Neutrophil (primary cell): ENCODE data around the gene CCDC40.

Experiments used
- H3K27ac ChIP-seq: fragments of 200-600 bp; sonication (generic); 2 replicates; pipeline ENCODE4 v1.5.1; 2016; ENCODE audit warnings: mild to moderate bottlenecking, moderate library complexity
- H3K27me3 ChIP-seq: fragments of 200-600 bp; sonication (generic); 2 replicates; pipeline ENCODE4 v1.6.0; 2016; ENCODE audit warnings: mild to moderate bottlenecking
- H3K36me3 ChIP-seq: fragments of 200-600 bp; sonication (generic); 2 replicates; pipeline ENCODE4 v1.5.1; 2017
- H3K4me1 ChIP-seq, 2 experiments: fragments of 200-600 bp in 1 of 2; sonication (generic) in 1 of 2; 1 replicate in 1 of 2; 2 replicates in 1 of 2; pipeline versions ENCODE4 v1.5.1 to v1.6.1; 2013 to 2016; ENCODE audit warnings: low read depth in 1 of 2, low read length in 1 of 2, mild to moderate bottlenecking in 1 of 2, moderate library complexity in 1 of 2; ENCODE audit not compliant: control insufficient read depth in 1 of 2, insufficient read depth in 1 of 2
- H3K4me3 ChIP-seq, 2 experiments: fragments of 200-600 bp in 1 of 2; sonication (generic) in 1 of 2; 1 replicate in 1 of 2; 2 replicates in 1 of 2; pipeline ENCODE4 v1.5.1; 2013 to 2016; ENCODE audit warnings: low read depth in 1 of 2, low read length in 1 of 2, mild to moderate bottlenecking in 1 of 2, moderate library complexity in 1 of 2
- H3K9me3 ChIP-seq: fragments of 200-600 bp; sonication (generic); 2 replicates; pipeline ENCODE4 v1.5.1; 2016
- TF ChIP-seq, protein P1 (sequence below): fragments of 200-600 bp; sonication (generic); IDR thresholded peaks from 2 replicates; pipeline ENCODE4 v1.5.1; 2016; ENCODE audit warnings: antibody characterized with exemption

CCDC40 gene

DNA sequence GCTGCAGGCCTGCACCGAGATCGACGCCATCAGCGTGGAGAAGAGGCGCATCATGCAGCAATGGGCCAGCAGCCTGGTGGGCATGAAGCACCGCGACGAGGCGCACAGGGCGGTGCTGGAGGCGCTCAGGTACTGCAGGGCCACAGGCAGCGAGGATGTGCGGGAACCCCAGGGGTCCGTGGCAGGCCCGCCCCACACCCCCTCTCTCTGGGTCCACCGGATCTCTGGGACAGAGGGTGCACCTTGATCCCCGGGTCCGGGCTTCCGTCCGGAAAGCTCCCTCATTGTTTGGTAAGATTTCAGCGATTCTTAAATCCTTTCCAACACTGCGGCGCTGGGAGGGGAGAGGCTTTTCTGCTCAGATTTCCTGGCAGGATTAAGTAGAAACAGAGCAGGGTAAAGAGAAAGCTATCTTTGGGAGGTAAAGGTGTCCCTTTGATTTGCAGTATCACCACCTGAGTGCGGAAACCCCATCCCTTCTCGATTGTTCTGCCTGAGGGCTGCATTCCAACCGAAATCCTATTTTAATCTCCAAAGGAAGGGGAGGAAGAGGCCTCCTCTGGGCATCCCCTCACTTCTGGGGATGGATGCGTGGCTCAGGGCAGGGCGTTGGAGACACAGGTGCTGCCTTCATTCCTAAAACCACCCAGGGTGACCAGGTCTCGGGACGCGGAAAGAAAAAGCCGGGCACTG lies 29.2 kb downstream of the CCDC40 start:
- Histone ChIP-seq H3K27ac (no peak overlapping the region), H3K27me3 (peaks cover 18% of the 10 kb centered on the region), H3K4me3 (no peak overlapping the region), H3K9me3 (no peaks in the 10 kb centered on the region), H3K4me1 (no peaks in the 10 kb centered on the region), H3K36me3 (no peaks in the 10 kb centered on the region)
- TF ChIP-seq, protein P1, sequence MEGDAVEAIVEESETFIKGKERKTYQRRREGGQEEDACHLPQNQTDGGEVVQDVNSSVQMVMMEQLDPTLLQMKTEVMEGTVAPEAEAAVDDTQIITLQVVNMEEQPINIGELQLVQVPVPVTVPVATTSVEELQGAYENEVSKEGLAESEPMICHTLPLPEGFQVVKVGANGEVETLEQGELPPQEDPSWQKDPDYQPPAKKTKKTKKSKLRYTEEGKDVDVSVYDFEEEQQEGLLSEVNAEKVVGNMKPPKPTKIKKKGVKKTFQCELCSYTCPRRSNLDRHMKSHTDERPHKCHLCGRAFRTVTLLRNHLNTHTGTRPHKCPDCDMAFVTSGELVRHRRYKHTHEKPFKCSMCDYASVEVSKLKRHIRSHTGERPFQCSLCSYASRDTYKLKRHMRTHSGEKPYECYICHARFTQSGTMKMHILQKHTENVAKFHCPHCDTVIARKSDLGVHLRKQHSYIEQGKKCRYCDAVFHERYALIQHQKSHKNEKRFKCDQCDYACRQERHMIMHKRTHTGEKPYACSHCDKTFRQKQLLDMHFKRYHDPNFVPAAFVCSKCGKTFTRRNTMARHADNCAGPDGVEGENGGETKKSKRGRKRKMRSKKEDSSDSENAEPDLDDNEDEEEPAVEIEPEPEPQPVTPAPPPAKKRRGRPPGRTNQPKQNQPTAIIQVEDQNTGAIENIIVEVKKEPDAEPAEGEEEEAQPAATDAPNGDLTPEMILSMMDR, result no peak

DNA sequence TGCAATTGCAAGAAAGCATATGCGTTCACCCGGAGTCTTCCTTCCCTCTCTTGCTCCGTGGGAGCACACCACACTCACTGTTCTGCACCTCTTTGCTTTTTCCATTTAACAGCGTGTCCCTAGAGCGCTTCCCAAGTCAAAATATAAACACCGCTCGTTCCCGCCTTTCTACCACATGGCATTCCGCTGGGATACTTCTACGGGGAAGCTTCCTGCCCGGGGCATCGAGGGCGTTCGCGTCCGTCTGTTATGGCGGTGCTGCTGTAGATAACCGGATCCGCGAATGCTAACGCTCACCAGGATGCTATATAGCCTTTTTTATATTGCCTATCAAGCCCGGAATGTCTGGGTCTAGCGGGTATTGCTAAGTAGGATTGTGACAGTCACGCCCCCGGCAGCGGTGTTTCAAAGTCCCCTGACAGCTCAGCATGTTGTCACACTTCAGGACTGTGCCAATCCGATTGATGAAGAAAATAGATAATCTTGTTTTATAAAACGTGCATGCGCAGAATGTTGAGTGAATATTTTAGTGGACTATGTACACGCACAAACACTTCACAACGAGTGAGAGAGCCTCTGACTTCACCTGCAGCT lies 31.0 kb downstream of the CCDC40 start:
- no peaks in the 10 kb centered on the region for H3K9me3 ChIP-seq
- H3K4me3 ChIP-seq, result no peak overlapping the region
- no peaks in the 10 kb centered on the region for H3K4me1 ChIP-seq
- no peak overlapping the region for H3K27ac ChIP-seq
- no peaks in the 10 kb centered on the region for H3K36me3 ChIP-seq
- TF ChIP-seq, protein P1, result no peak
- peaks cover 25% of the 10 kb centered on the region for H3K27me3 ChIP-seq

DNA sequence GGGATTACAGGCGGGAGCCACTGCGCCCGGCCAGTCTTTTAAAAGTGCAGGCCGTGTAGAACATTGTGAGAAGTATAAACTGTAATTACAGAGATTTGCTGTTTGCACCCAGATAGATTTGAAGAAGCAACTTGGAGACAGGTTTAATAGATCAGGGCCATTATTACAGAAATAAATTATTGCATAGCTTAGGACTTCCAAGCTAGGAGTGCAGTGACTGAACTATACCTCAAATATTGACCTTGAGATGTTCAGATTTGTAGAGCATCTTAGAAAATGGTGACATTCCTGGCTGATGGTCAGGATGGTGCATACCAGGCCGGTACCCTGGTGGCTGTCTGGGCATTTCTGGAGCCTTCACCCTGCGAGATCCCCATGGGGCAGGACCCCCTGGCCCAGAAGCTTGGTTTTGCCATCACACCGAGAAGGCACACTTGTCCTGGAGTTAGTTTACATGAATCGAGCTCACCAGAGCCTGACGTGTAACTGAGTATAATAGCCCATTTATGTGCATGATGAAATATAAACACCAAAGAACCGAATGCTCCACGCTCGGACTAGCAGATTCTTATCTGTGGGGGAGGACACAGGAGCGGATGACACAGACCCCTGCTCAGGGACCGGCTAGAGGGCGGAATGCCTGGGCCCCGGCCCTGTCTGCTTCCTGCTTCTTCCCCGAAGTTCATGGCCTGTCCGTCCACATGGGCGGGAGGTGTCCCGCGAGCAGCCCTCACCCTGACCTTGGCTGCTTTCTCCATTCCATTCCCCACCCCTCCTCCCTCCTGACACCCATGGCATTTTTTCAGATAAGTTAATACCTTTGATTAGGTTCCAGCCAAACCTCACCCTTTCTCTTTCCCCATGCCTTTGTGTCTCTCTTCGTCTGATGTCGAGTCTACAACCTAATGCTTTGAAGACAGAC lies 32.1 kb downstream of the CCDC40 start:
- TF ChIP-seq, protein P1, result no peak
- Histone ChIP-seq H3K4me3 (no peak overlapping the region), H3K4me1 (no peaks in the 10 kb centered on the region), H3K27ac (no peak overlapping the region), H3K36me3 (no peaks in the 10 kb centered on the region), H3K27me3 (peaks cover 32% of the 10 kb centered on the region), H3K9me3 (no peaks in the 10 kb centered on the region)

DNA sequence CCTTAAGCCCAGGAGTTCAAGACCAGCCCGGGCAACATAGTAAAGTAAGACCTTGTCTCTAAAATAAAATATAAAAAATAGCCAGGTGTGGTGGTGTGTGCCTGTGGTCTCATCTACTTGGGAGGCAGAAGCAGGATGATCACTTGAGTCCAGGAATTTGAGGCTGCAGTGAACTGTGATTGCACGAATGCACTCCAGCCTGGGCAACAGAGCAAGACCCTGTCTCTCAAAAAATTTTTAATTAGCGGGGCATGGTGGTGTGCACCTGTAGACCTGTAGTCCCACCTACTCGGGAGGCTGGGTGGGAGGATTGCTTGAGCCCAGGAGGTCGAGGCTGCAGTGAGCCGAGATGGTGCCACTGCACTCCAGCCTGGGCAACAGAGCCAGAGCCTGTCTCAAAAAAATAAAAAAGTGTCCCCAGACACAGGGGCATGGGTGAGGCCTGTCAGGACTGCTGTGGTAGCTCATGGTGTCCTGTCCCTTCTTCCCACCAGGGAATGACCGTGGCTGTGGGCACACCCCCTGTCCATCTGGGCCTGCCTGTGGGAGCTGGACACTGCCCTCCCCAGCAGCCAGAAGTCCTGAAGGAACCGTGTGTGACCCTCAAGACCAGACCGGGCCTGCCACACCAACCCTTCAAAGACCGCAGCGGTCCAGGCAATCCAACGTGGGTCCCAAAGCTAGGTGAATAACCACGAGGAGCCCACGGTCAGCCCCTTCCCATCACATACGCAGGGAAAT lies 34.1 kb downstream of the CCDC40 start:
- Histone ChIP-seq H3K36me3 (no peaks in the 10 kb centered on the region), H3K4me3 (no peak overlapping the region), H3K27me3 (peaks cover 32% of the 10 kb centered on the region), H3K27ac (no peak overlapping the region), H3K4me1 (no peaks in the 10 kb centered on the region), H3K9me3 (no peaks in the 10 kb centered on the region)
- TF ChIP-seq, protein P1, result no peak

DNA sequence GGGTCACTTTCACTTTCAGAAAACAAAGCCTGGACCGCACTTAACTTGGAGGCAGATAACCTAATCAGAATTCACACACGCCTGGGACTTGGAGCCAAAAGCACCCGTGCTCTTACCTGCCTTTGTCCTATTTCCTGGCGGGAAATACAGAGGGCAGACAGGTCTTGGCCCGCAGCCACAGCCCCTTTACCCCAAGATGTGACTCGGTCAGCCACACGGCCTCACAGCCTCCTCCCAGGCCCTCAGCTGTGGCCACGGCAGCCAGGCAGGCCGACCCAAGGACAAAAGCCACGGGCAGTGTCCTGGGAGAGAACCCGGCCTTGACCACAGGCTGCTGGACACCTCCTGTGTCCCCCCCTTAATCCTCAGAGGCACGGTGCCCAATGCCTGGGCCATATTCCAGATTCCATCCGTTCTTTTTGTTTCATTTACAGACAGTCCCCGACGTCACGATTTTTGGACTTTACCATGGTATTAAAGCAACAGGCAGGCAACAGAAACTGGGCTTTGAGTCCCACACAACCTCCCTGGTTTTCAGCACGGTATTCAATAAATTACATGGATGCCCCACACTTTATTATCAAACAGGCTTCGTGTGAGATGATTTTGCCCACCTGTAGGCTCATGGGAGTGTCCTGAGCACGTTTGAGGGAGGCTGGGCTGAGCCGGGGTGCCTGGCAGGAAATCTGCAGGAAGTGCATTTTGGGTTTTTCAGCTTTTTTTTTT lies 34.8 kb downstream of the CCDC40 start:
- no peak overlapping the region for H3K27ac ChIP-seq
- H3K36me3 ChIP-seq, result no peaks in the 10 kb centered on the region
- TF ChIP-seq, protein P1, result no peak
- H3K27me3 ChIP-seq, result peaks cover 32% of the 10 kb centered on the region
- H3K9me3 ChIP-seq, result no peaks in the 10 kb centered on the region
- no peaks in the 10 kb centered on the region for H3K4me1 ChIP-seq
- H3K4me3 ChIP-seq, result no peak overlapping the region
